Measurements from ENCODE around the gene SPINT2.

Gene SPINT2

GRCh38 chr19:38294090-38294489, 29.7 kb downstream of the SPINT2 start:
- no peak for DNase-seq (ENCODE audit: low read depth in 2 of 2)

DNA sequence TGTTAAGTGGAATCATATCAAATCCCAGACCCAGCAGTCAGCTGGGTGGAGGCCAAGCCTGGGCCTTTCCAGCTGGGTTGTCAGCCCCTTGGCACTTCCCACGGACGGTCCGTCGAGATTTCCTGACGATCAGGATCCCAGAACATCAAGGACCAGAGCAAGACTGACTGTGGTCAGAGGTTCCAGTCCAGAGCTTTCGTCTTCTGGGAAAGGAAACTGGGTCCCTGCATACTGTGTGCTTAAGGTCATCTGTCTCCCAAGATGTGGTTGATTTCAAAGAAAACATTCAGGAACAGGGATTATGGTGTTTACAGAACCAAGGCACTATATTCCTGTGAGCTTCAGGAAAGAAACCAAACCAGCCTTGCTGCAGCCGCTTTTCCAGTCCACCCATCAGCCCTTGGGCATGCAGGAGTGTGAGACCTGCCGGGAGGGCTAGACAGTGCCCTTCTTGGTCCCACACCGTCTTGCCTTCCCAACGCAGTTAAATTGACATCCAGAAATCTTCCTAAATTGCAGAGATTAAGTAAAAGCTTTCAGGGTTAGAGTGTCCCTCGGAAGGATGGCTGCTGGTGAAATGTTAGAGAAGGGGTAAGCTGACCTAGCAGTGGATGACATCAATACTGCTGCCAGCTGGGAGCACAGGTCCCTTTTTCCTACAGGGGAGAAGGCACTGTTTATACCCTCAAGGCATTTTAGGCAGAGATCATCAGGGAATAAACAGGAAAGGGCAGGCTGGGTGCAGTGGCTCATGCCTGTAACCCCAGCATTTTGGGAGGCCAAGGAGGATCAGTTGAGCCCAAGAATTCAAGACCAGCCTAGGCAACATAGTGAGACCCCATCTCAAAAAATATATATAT, 34.7 kb downstream of the SPINT2 start:
- DNase-seq (ENCODE audit: low read depth in 2 of 2): no peak

GRCh38 chr19:38303517-38304351, 39.4 kb downstream of the SPINT2 start, which contains the start of gene C19orf33:
C19orf33 (plus strand) TSS chr19:38304251; CDS start chr19:38304262, 11 bp downstream.
- DNase-seq (ENCODE audit: low read depth in 2 of 2): no peak

- no peak for DNase-seq (ENCODE audit: low read depth in 2 of 2)
Observed at GRCh38 chr19:38304352-38304865, 40.0 kb downstream of the SPINT2 start.

DNA sequence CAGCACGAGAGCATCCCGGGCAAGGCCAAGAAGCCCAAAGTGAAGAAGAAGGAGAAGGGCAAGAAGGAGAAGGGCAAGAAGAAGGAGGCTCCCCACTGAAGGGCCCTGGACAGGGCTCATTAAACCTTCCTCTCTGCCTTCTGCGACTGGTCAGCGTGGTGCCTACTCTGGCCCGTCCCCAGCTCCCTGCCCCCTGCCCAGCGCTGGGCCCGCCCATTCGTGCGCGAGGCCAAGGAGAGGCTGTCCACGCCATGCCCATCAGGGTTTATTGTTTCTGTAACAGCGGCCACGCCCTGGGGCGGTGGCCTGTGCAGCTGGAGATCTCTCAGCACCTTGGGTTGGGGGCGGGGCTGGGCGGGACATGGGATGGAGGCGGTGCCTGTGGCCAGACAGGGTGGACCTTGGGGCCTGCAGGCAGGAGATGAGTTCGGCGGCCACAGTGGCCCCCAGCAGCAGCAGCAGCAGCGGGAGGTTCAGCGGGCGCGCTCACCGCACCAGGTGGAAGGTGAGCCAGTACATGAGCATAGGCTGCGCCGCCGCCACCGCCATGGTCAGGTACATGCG, 40.6 kb downstream of the SPINT2 start:
- no peak for DNase-seq (ENCODE audit: low read depth in 2 of 2)

GRCh38 chr19:38306236-38306635, 41.9 kb downstream of the SPINT2 start:
- DNase-seq (ENCODE audit: low read depth in 2 of 2): no peak

GRCh38 chr19:38307076-38307475, 42.7 kb downstream of the SPINT2 start:
- no peak for DNase-seq (ENCODE audit: low read depth in 2 of 2)

DNA sequence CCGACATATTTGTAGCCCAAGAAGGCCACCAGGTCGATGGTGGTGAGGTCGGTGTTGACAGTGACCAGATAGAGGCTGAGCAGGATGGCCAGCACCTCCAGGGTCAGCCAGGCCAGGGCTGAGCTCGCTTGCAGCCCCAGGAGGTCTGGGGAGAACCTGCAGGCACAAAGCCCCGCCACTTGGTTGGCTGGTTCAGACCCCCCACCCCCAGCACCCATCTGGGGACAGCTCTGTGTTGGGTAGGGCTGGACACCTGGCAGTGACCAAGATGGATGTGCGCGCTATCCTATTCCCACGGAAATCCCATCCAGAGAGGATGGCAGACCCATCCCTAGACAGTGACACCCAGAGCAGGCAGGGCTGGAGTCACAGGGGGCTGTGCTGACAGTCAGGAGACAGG, 43.2 kb downstream of the SPINT2 start:
- no peak for DNase-seq (ENCODE audit: low read depth in 2 of 2)

- DNase-seq (ENCODE audit: low read depth in 2 of 2): no peak
Observed at GRCh38 chr19:38308006-38308766, 43.8 kb downstream of the SPINT2 start.

- DNase-seq (ENCODE audit: low read depth in 2 of 2): no peak
Observed at GRCh38 chr19:38308926-38309614, 44.7 kb downstream of the SPINT2 start.

DNA sequence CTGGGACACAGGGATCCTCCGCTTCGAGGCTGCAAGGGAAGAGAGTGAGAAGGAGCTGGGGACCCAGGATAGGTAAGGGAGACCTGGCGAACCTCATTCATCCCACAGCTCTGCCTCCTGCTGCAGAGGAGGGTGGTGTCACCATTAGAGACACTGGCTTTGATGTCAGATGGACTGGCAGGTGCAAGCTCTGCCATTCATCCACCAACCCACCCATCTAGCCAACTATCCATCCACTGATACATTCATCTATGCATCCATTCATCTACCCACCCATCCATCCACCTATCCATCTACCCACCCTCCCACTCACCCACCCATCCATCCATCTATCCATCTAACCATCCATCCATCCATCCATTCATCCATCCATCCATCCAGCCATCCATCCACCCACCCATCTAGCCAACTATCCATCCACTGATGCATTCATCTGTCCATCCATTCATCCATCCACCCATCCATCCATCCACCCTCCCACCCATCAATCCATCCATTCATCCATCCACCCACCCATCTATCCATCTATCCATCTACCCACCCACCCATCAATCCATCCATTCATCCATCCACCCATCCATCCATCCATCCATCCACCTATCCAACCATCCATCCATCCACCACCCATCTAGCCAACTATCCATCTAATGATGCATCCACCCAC, 45.4 kb downstream of the SPINT2 start:
- DNase-seq (ENCODE audit: low read depth in 2 of 2): no peak

DNA sequence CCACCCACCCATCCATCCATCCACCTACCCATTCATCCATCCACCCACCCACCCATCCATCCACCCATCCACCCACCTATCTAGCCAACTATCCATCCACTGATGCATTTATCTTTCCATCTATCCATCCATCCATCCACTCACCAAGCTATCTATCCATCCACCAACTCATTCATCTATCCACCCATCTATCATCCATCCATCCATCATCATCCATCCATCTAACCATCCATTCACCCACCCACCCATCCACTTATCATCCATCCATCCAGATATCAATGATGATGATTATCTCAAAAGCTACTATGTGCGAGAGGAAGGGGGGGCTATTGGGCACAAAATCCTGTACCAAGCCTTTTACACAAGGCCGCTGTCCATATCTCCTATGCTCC, 45.9 kb downstream of the SPINT2 start:
- no peak for DNase-seq (ENCODE audit: low read depth in 2 of 2)

- DNase-seq (ENCODE audit: low read depth in 2 of 2): no peak
Observed at GRCh38 chr19:38310986-38311385, 46.6 kb downstream of the SPINT2 start.

DNA sequence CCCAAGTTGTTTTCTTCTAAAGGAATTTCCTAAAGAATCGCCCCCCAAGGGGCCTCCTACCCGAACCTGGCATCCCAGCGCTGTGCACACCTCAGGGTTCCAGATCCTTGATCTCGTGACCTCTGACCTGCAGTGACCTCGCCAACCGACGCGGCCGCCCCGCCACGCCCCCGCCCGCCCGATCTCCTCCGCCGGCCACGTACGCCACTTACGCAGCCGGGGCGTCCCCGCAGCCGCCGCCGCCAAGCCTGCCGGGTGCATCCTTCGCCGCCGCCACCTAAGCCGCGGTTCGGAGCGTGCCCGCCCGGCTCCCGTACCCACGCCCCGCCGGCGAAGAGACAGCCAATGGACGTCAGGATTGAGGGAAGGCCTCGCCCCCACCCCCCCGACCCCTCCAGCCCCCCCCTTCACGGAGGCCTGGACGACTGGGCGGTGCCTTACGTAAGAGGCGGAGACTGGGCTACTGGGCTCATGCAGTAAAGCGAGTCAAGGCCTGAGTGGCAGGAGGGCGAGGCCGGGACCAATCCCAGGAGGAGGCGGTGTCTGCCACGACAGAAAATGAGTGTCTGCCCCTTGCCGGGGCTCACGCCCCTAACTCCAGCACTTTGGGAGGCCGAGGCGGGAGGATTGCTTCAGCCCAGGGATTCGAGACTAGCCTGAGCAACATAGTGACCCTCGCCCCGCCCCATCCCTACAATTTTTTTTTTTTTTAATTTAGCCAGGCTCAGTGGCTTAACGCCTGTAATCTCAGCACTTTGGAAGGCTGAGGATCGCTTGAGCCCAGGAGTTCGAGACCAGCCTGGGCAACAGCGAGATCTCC, 51.5 kb downstream of the SPINT2 start, which contains the start of gene YIF1B:
Gene YIF1B, minus strand, starts transcription at position 291 of the 820 bp plus-strand sequence. Its CDS starts 30 bp downstream, at position 261.
- DNase-seq (ENCODE audit: low read depth in 2 of 2): peak; percentile 92 to 94

DNA sequence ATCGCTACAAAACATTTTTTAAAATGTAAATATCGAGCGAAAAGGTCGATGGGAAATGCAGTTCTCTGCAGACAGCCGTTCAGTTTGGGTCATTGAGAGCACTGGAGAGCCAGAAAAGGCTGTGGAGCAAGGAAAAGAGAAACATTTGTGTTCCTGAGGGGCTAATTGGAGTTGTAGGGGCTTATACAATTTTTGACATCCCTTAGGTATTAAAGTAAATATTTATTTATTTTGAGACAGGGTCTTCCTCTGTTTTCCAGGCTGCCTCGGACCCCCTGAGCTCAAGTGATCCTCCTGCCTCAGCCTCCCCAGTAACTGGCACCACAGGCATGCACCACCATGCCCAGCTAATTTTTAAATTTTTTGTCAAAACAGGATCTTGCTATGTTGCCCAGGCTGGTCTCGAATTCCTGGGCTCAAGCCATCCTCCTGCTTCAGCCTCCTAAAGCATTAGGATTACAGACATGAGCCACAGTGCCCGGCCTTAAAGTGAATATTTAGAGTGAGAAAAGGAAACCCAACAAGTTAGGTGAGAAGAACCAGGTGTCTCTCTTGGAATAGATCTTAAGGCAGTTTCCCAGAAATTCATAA, 52.2 kb downstream of the SPINT2 start:
- DNase-seq (ENCODE audit: low read depth in 2 of 2): no peak

DNA sequence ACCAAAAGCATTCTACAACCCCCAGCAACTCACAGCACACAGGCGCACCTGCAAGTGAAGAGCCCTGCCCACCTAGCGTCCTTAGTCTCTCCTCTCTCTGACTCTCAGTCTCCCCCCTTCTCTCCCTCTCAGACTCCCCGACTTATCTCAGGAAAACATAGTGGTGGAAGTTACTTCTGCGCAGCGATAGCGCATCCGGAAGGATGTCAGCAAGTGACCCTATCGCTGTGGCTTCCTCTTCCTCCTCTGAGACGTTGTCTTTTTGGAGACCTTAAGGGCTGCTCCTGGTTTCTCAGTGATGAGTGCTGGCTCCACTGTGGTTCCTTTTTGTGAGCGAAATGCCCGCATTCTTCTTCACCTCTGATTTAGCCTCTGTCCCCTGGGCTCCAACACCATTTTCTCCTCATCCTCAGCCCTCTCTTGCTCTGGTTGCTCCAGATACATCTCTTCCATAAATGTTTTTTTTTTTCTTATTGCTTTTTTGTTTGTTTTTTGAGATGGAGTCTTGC, 52.8 kb downstream of the SPINT2 start:
- no peak for DNase-seq (ENCODE audit: low read depth in 2 of 2)

GRCh38 chr19:38318660-38319059, 54.3 kb downstream of the SPINT2 start:
- no peak for DNase-seq (ENCODE audit: low read depth in 2 of 2)

GRCh38 chr19:38319421-38320258, 55.3 kb downstream of the SPINT2 start, which contains the start of gene KCNK6:
KCNK6 (plus strand) TSS chr19:38319845; CDS start chr19:38319951, 106 bp downstream.
- peak; percentile 30 to 51 for DNase-seq (ENCODE audit: low read depth in 2 of 2)

Data from stimulated activated CD8-positive, alpha-beta memory T cell treated with anti-CD3 and anti-CD28 coated beads, Interleukin-2, amount 100 ng/mL, for 48 hours (primary cell).